OCI-LY3 (cell line): Measurements from ENCODE around the gene FAM174B.
"Not testable (repeated sequence)": the region's sequence is repeated elsewhere in the genome, so short reads cannot be mapped to it uniquely, and the experiment has no call there.

Experiments used
- H2AFZ ChIP-seq: fragments of 200-600, 300-600 bp; shearing (Covaris generic); 2 replicates; pipeline ENCODE4 v1.6.0; 2014; ENCODE audit warnings: antibody characterized with exemption, low read depth, low read length
- H3K27ac ChIP-seq: fragments of 200-600, 300-600 bp; sonication (generic); 2 replicates; pipeline ENCODE4 v1.5.1; 2014; ENCODE audit warnings: mild to moderate bottlenecking, low read length, moderate library complexity, mixed read lengths
- H3K27me3 ChIP-seq: fragments of 200-600, 300-600 bp; sonication (generic); 2 replicates; pipeline ENCODE4 v1.6.1; 2014; ENCODE audit warnings: low read depth, low read length, mixed read lengths
- H3K36me3 ChIP-seq: fragments of 200-600, 300-600 bp; sonication (generic); replicated peaks from 2 replicates; pipeline ENCODE3; 2014; ENCODE audit warnings: low read depth, low read length, mixed read lengths
- H3K4me1 ChIP-seq: fragments of 300-600, 200-600 bp; sonication (generic); 2 replicates; pipeline ENCODE4 v1.6.1; 2014; ENCODE audit warnings: low read length, mixed read lengths
- H3K4me2 ChIP-seq: fragments of 200-600, 300-600 bp; sonication (generic); 2 replicates; pipeline ENCODE4 v1.6.1; 2014; ENCODE audit warnings: low read length, mixed read lengths
- H3K4me3 ChIP-seq: fragments of 300-600, 200-600 bp; sonication (generic); 2 replicates; pipeline ENCODE4 v1.5.1; 2014; ENCODE audit warnings: antibody characterized with exemption, mild to moderate bottlenecking, low read length, moderate library complexity
- H3K79me2 ChIP-seq: fragments of 300-600, 200-600 bp; shearing (Covaris generic); 2 replicates; pipeline ENCODE4 v1.6.1; 2014; ENCODE audit warnings: mild to moderate bottlenecking, low read length, mixed read lengths
- H3K9ac ChIP-seq: fragments of 300-600, 200-600 bp; shearing (Covaris generic); 2 replicates; pipeline ENCODE4 v1.6.0; 2014; ENCODE audit warnings: mild to moderate bottlenecking, low read length, moderate library complexity
- H3K9me3 ChIP-seq: fragments of 200-600, 300-600 bp; shearing (Covaris generic); 2 replicates; pipeline ENCODE4 v1.6.1; 2014; ENCODE audit warnings: low read length, mixed read lengths; ENCODE audit not compliant: insufficient read depth
- H4K20me1 ChIP-seq: fragments of 200-600, 300-600 bp; sonication (generic); 2 replicates; pipeline ENCODE4 v1.6.1; 2016; ENCODE audit warnings: low read length, mixed read lengths; ENCODE audit not compliant: insufficient read depth
- EZH2phosphoT487 ChIP-seq: fragments of 200-600 bp; shearing (Covaris generic); IDR thresholded peaks from 2 replicates; pipeline ENCODE4 v1.6.1; 2018; ENCODE audit warnings: antibody characterized with exemption, mixed run types, low read depth
- TF ChIP-seq, protein P1 (sequence below): fragments of 200-600, 300-600 bp; sonication (generic); IDR thresholded peaks from 2 replicates; pipeline ENCODE4 v1.5.1; 2014; ENCODE audit warnings: antibody characterized with exemption, low read length, low read depth

The FAM174B gene

DNA sequence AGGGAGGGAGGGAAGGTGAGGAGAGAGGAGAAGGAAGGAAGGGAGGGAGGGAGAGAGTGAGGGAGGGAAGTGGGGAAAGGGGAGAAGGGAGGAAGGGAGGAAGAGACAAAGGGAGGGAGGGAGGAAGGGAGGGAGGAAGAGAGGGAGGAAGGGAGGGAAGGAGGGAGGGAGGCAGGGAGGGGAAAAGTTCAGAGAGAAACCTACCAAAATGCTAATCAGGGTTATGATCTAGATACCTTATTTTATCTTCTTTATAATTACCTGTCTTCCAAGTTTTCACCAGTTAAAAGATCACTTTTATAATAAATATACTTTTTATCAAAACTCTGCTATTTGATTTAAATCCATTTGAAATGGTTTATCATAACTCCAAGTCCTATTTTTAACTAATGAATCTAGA lies 44.4 kb downstream of the FAM174B start:
- no peak for TF ChIP-seq EZH2phosphoT487
- TF ChIP-seq, protein P1, sequence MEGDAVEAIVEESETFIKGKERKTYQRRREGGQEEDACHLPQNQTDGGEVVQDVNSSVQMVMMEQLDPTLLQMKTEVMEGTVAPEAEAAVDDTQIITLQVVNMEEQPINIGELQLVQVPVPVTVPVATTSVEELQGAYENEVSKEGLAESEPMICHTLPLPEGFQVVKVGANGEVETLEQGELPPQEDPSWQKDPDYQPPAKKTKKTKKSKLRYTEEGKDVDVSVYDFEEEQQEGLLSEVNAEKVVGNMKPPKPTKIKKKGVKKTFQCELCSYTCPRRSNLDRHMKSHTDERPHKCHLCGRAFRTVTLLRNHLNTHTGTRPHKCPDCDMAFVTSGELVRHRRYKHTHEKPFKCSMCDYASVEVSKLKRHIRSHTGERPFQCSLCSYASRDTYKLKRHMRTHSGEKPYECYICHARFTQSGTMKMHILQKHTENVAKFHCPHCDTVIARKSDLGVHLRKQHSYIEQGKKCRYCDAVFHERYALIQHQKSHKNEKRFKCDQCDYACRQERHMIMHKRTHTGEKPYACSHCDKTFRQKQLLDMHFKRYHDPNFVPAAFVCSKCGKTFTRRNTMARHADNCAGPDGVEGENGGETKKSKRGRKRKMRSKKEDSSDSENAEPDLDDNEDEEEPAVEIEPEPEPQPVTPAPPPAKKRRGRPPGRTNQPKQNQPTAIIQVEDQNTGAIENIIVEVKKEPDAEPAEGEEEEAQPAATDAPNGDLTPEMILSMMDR: no peak
- Histone ChIP-seq H3K4me2 (no peak overlapping the region), H3K79me2 (no peaks in the 10 kb centered on the region), H3K9me3 (no peaks in the 10 kb centered on the region), H3K27me3 (peaks cover 9% of the 10 kb centered on the region; the same call in 1 of the 2 replicates), H3K36me3 (no peaks in the 10 kb centered on the region), H3K4me1 (no peaks in the 10 kb centered on the region), H3K27ac (no peak overlapping the region), H4K20me1 (no peaks in the 10 kb centered on the region), H2AFZ (no peak overlapping the region), H3K9ac (no peak overlapping the region), H3K4me3 (no peak overlapping the region)

DNA sequence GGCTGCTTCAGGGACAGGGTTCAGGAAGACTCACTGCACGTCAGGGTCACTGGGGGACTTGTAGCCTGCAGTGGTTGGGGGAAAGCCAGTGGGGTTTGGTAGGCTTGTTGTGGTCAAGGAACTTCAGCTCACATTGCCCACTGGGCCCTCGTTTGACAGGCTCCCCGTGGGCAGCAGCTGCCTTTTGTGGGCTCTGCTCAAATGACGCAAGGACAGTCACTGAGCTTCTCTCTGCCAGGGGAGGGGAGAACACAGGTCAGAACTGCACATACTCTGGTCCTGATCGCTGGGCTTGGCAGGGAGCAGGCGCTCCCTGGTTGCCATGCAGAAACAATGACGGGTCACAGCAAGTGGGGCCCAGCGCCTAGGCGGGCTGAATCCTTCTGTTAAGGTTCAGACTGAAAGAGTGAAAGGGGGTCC lies 45.5 kb downstream of the FAM174B start:
- H3K9ac ChIP-seq: no peak overlapping the region
- H3K36me3 ChIP-seq: no peaks in the 10 kb centered on the region
- no peaks in the 10 kb centered on the region for H3K4me1 ChIP-seq
- H3K27ac ChIP-seq: no peak overlapping the region
- TF ChIP-seq EZH2phosphoT487: no peak
- TF ChIP-seq, protein P1: no peak
- no peaks in the 10 kb centered on the region for H4K20me1 ChIP-seq
- no peak overlapping the region for H2AFZ ChIP-seq
- no peak overlapping the region for H3K4me2 ChIP-seq
- peaks cover 17% of the 10 kb centered on the region for H3K27me3 ChIP-seq
- H3K4me3 ChIP-seq: no peak overlapping the region
- H3K9me3 ChIP-seq: no peaks in the 10 kb centered on the region
- H3K79me2 ChIP-seq: no peaks in the 10 kb centered on the region

DNA sequence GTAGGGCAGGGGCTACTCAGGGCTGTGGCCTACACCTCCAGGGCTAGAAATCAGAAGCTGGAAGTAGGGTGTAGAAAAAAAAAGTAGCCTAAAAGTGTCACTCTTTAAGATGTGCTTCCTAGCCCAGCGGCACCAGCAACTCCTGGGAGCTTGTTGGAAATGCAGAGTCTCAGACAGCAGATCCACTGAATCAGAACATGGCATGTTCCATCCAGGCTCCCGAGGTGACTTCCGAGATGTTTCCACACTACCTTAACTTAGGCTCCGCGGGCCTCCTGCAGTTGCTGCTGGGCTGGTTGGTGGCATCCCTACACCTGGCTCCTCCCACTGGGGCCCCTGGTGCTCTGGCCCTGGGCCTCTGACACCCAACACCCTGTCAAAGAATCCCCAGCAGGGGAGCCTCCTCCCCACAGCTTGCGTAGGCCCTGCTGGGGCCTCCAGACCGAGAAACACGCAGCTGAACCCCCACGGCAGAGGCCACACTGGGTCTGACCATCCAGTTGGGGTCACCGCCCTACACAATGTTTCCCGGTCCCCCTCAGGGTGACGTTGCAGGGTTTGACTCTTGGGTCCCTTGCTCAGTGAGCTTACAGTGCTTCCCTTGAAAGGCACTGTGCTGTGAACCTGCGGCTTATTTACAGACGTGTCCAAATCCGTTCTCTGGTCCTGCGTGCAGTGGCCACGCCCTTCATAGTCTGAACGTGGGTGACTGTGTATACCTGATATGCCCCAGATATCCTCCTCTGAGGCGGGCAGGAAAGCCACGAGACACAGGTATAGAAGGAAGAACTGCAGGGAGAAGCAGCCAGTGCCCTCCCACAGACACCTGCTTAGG lies 46.5 kb downstream of the FAM174B start:
- no peak for TF ChIP-seq EZH2phosphoT487
- TF ChIP-seq, protein P1: no peak
- H3K79me2 ChIP-seq: no peaks in the 10 kb centered on the region
- no peaks in the 10 kb centered on the region for H4K20me1 ChIP-seq
- no peak overlapping the region for H3K4me3 ChIP-seq
- H3K4me1 ChIP-seq: no peaks in the 10 kb centered on the region
- no peak overlapping the region for H3K9ac ChIP-seq
- H3K9me3 ChIP-seq: no peaks in the 10 kb centered on the region
- H2AFZ ChIP-seq: no peak overlapping the region
- peaks cover 27% of the 10 kb centered on the region for H3K27me3 ChIP-seq
- no peak overlapping the region for H3K4me2 ChIP-seq
- no peak overlapping the region for H3K27ac ChIP-seq
- H3K36me3 ChIP-seq: no peaks in the 10 kb centered on the region

DNA sequence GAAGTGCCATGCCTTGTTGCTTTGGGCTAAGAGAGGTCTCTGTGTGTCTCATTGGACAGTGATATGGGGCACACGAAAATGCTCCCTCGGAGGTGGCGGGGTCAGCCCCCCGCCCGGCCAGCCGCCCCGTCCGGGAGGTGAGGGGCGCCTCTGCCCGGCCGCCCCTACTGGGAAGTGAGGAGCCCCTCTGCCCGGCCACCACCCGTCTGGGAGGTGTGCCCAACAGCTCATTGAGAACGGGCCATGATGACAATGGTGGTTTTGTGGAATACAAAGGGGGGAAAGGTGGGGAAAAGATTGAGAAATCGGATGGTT lies 48.8 kb downstream of the FAM174B start:
- H3K4me1 ChIP-seq, H3K79me2 ChIP-seq, H3K4me3 ChIP-seq, H3K9me3 ChIP-seq, H3K36me3 ChIP-seq, H2AFZ ChIP-seq, H3K9ac ChIP-seq, H3K4me2 ChIP-seq, H3K27ac ChIP-seq, H4K20me1 ChIP-seq: not testable (repeated sequence)
- H3K27me3 ChIP-seq: peaks cover 49% of the 10 kb centered on the region
